ENCODE results near the gene ATP2B1.
A peak's percentile ranks its signal among the peaks of the same experiment; 100 is the strongest.

Gene ATP2B1

DNA sequence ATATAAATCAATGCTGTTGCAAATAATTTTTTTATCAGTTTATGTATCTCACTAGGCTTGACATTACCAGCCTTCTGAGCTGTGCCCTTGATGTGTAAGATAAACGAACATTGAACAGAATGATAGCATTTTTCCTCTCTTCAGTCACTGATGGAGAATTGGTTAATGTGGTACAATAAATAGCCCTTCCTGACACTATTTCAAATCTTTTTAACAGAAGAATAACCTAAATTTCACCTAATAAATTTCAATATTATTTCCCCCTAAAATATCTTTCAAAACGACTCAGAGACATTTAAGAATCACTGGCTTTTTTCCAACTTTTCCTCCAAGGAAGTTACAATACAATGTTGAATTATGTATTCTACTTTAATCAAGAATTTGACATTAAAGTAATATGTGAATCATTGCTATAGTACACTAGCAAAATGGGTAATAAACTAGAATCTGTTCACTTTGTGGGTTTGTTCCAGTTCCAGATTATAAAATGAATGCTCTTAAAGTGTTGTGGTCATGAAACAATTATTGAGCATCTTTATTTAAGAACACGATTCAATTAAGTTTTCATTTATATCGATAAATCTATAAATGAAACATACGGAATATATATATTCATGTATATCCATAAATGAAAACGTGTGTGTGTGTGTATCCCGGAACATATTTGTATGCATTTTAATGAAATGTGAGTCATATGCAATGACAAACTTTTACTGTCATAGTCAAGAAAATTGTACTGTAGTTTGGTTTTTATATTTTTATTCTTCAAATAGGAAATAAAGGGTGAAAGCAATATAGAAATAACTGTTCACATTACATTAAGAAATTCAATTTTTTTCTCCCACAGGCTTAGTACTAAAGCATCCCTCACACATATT lies 2.5 kb upstream of the ATP2B1 start:
- peak overlapping the region; percentile 95 for H3K27ac ChIP-seq
- TF ChIP-seq, protein P1, sequence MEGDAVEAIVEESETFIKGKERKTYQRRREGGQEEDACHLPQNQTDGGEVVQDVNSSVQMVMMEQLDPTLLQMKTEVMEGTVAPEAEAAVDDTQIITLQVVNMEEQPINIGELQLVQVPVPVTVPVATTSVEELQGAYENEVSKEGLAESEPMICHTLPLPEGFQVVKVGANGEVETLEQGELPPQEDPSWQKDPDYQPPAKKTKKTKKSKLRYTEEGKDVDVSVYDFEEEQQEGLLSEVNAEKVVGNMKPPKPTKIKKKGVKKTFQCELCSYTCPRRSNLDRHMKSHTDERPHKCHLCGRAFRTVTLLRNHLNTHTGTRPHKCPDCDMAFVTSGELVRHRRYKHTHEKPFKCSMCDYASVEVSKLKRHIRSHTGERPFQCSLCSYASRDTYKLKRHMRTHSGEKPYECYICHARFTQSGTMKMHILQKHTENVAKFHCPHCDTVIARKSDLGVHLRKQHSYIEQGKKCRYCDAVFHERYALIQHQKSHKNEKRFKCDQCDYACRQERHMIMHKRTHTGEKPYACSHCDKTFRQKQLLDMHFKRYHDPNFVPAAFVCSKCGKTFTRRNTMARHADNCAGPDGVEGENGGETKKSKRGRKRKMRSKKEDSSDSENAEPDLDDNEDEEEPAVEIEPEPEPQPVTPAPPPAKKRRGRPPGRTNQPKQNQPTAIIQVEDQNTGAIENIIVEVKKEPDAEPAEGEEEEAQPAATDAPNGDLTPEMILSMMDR (conservative IDR thresholded peaks at IDR 0.05): no peak

DNA sequence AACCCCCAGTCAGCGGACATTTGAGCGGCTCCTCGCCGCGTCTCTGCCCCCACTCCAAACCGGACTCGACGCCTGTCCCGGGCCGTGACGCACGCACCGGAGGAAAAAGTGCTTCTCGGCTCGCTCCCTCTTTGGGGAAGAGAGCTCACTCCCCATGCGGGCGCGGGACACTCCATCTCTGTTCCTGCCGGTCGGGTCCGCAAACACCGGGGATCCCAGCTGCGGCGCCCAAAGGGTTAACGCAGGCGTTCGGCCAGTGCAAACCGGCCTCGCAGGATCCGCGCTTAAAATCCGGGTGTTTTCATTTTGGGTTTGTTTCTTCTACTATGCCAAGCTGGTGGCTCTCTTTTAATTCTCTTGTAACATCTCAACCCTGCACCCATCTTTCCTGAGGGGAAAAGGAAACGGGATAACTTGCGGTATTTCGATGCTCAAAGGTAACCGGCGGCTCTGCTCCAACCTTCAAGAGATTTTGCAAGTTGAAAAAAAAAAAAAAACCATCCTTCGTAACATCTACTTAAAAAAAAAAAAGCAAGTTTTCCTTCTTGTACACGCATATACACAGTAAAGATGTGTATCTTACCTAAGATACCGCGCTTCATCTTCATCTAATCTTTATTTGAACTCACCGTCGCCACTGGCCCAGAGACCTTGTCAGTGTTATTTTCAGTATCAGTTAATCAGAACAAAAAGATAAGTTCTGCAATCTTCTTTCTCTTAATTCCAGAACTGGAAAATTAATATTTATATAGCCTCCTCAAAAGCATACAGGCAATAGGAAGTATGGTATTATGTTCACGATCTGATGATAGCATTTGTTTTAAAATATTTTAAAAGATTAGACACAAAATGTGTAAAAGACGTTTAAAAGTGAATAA lies 1.6 kb upstream of the ATP2B1 start:
- H3K27ac ChIP-seq: peak overlapping the region; percentile 95

DNA sequence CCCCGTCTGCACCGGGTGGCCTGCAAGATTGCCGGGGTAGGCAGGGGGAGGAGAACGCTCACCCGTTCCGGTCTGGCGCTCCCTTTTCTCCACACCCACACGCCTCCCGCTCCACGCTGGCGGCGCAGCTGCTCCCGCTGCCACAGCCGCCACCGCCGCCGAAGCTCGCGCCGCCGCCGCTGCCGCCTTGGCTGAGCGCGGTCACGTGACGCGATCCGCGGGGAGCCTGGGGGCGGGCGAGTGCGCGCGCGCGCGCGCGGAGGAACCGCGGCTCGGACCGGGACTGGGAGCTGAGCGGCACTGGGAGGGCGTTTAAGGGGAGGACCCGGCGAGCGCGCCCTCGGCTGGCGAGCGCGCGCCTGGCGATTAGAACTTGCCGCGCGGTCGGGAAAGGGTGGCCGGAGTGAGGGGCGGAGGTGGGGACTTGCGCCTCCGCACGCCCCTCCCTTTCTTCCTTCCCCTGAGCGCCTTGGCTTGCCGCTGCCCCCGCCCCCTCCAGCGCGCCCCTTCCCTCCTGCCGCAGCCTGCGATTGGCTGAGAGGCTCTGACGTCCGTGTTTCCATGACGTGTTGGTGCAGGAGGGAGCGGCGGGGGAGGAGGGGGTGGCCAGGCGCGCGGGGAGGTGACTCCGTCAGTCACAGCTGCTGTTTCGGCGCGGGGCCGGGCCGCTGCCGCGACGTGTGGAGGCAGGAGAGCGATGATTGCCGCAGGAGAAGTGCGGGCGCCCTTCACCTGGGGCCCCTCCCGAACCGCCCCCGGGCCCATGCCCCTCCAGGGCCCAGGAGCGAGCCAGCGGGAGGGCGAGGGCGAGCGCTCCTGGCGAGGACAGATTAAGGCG lies 738 bp upstream of the ATP2B1 start:
- TF ChIP-seq, protein P1 (conservative IDR thresholded peaks at IDR 0.05): no peak
- peak overlapping the region; percentile 95 for H3K27ac ChIP-seq

More for the DNA sequence above, 1.6 kb upstream of the ATP2B1 start:
- TF ChIP-seq, protein P1 (conservative IDR thresholded peaks at IDR 0.05): no peak

DNA sequence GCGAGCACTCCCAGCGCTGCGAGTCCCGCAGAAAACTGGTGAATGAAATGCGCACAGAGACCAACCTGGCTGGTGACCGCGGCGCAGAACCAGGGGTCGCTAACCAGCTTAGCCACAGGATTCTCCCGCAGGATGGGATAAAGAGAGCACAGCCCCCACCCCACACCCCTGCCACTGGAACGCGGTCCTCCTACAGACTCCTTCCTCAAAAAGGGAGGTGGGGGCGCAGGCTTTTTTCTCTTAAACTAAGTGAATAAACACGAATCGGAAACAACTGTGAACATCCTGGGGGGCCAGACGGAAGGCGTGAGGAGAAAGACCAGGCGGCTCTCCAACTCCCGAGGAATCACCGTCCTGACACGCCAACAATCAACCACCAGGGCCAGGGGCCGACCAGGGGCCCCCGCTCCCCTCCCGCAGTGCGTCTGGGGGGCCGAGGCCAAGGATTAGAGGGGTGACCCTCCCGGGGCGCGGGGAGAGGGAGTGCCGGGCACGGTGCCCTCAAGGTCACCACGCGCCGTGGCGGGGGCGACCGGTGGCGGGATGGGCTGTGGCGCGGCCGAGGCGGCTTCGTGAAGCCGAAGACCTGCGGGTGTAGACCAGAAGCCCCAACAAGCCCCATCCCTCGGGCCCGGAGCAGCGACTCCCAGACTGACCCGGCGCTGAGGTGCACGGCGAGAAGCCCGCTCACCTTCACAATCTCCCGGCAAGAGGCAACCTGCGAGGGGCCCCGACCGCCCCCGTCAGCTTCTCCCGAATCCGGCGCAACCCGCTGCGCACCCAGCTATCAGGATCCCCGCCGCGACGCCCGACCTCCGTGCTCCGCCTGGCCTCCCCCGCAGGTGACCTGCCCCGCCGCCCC lies 704 bp downstream of the ATP2B1 start:
- H3K27ac ChIP-seq: peak overlapping the region; percentile 95
- TF ChIP-seq, protein P1 (conservative IDR thresholded peaks at IDR 0.05): no peak; the same call in 1 of the 2 replicates

DNA sequence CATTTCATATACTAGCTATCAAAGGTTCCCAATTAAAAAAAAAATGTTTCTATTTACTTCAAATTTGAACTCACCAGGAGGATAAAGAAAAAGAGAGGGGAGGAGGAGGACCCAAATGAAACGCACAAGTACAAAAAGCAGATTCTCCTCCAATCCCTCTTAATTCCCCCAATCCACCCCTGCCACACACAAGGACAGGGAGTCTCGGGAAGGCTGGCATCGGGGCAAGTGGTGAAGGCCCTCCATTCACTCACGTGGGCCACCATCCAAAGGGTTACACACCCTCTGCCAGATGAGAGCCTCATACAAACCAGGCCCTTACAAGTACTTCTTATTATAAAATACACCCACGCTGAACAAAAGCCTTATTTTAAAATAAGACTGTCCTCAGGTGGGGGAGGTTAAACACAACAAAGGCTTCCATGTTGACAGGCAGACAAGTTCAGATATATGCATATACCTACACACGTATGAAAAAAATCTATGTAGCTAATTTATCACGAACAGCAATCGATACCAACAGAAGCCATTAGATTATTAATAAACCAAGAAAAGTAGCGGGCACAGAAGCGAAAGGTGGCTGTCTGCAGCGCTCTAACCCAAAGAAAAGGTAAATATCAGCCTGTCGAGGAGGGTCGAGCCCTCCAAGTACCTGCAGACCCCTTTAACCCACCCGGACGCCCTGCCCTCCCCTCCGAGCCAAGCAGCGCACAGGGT lies 1.5 kb downstream of the ATP2B1 start:
- TF ChIP-seq, protein P1 (conservative IDR thresholded peaks at IDR 0.05): no peak
- H3K27ac ChIP-seq: peak overlapping the region; percentile 95

DNA sequence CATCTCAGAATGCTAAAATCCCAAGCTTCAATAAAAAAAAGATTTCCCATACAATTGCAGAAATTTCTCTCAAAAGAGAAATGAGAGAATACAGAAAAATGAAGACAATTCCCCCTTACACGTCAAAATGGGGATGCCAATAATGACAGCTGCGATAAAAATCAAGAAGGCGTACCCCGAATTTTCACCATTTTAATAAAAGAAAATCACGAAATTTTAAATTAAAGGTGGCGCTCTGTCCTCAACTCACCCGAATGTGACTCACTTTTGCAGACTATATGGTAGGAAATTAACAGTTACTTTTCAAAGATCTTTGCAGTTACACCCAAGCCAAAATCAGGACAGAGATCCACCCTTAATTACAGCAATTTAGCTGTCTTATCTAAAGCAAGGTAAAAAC lies 2.1 kb downstream of the ATP2B1 start:
- H3K27ac ChIP-seq: peak overlapping the region; percentile 95; the same call in 1 of the 2 replicates
- TF ChIP-seq, protein P1 (conservative IDR thresholded peaks at IDR 0.05): no peak
